HG03521 (cell line): Measurements from ENCODE around the gene NACA2.
"Not testable (repeated sequence)": the region's sequence is repeated elsewhere in the genome, so short reads cannot be mapped to it uniquely, and the experiment has no call there.

Experiments
- ATAC-seq: cut with Tn5 transposase; IDR thresholded peaks from one replicate; pipeline ENCODE4 v1.9.1; 2021; ENCODE audit warnings: mild to moderate bottlenecking, moderate library complexity; ENCODE audit not compliant: unreplicated experiment

NACA2 gene

GRCh38 chr17:61600621-61601020, 9.6 kb upstream of the NACA2 start:
- no peak for ATAC-seq

- ATAC-seq: no peak
Observed at GRCh38 chr17:61599608-61600007, 8.6 kb upstream of the NACA2 start.

- ATAC-seq: no peak
Observed at GRCh38 chr17:61598014-61598413, 7.0 kb upstream of the NACA2 start.

- no peak for ATAC-seq
Observed at GRCh38 chr17:61597607-61598006, 6.6 kb upstream of the NACA2 start.

GRCh38 chr17:61595418-61596186, 4.6 kb upstream of the NACA2 start:
- ATAC-seq: no peak

- ATAC-seq: no peak
Observed at GRCh38 chr17:61594294-61594825, 3.3 kb upstream of the NACA2 start.

GRCh38 chr17:61593426-61593825, 2.4 kb upstream of the NACA2 start:
- no peak for ATAC-seq

GRCh38 chr17:61591930-61592329, 911 bp upstream of the NACA2 start:
- ATAC-seq: no peak

GRCh38 chr17:61589990-61590389, 1.0 kb downstream of the NACA2 start:
- no peak for ATAC-seq

GRCh38 chr17:61587807-61588660, 3.0 kb downstream of the NACA2 start:
- ATAC-seq: no peak

- no peak for ATAC-seq
Observed at GRCh38 chr17:61587242-61587641, 3.8 kb downstream of the NACA2 start.

- not testable (repeated sequence) for ATAC-seq
Observed at GRCh38 chr17:61586622-61587021, 4.4 kb downstream of the NACA2 start.

GRCh38 chr17:61586031-61586566, 4.9 kb downstream of the NACA2 start:
- ATAC-seq: no peak

- no peak for ATAC-seq
Observed at GRCh38 chr17:61584866-61585265, 6.2 kb downstream of the NACA2 start.

- no peak for ATAC-seq
Observed at GRCh38 chr17:61584266-61584665, 6.8 kb downstream of the NACA2 start.

GRCh38 chr17:61583660-61584264, 7.3 kb downstream of the NACA2 start:
- no peak for ATAC-seq

GRCh38 chr17:61583242-61583641, 7.8 kb downstream of the NACA2 start:
- no peak for ATAC-seq

GRCh38 chr17:61582593-61582992, 8.4 kb downstream of the NACA2 start:
- ATAC-seq: no peak

GRCh38 chr17:61581611-61582349, 9.2 kb downstream of the NACA2 start:
- ATAC-seq: no peak

GRCh38 chr17:61580502-61580901, 10.5 kb downstream of the NACA2 start:
- no peak for ATAC-seq
